Gastroesophageal sphincter (tissue), 3 donors: ENCODE measurements around the gene PDZD4.

ENCODE experiments used
- POLR2A ChIP-seq, 2 donors: fragments of 450-650 bp; IDR thresholded peaks; one replicate each; pipeline ENCODE4 v1.6.1; 2017; ENCODE audit warnings: antibody characterized with exemption in 2 of 2, mild to moderate bottlenecking in 2 of 2, moderate library complexity in 1 of 2
- TF ChIP-seq, protein P1 (sequence below), 4 experiments: fragments of 200-600 bp in 2 of 4; fragments of 450-650 bp in 2 of 4; sonication (generic) in 1 of 4; IDR thresholded peaks; one replicate each; pipeline ENCODE4 v1.5.1; 2017 to 2019; ENCODE audit warnings: antibody characterized with exemption in 4 of 4, mild to moderate bottlenecking in 2 of 4, moderate library complexity in 2 of 4

DNA sequence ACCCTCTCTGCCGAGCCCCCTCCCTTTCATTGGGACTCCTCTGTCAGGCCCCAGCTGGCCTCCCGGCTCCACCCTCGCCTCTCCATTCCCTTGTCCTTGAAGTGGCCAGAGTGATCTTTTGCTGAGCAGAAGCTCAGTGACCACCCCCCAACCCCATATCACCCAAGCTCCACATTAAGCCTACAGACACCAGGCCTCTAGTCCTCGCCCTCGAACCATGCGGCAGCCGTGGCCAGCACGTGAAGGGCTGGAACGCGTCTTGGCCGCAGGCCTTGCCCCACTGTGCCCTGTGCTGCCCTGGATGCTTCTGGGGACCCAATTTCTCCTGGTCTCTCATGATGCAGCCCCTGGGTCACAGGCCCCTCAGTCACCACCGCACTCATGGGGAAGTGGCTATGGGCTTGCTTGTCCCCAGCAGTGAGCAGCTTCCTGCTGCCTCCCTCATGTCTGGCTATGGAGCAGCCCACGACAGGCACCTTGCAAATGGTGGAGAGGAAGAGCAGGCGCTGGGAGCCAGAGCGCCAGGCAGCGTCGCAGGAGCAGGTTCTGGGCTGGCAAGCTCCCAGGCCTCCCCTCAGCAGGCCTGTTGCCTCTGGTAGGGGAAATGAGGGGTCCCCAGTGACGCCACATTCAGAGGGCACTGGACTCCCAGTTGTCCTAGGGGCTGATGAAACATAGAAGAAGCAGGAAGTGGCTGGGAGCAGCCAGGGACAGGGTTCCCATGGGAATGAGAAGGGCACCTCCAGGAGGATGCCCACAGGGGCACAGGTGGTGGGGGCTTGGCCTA, 50.3 kb downstream of the PDZD4 start:
- TF ChIP-seq, protein P1, sequence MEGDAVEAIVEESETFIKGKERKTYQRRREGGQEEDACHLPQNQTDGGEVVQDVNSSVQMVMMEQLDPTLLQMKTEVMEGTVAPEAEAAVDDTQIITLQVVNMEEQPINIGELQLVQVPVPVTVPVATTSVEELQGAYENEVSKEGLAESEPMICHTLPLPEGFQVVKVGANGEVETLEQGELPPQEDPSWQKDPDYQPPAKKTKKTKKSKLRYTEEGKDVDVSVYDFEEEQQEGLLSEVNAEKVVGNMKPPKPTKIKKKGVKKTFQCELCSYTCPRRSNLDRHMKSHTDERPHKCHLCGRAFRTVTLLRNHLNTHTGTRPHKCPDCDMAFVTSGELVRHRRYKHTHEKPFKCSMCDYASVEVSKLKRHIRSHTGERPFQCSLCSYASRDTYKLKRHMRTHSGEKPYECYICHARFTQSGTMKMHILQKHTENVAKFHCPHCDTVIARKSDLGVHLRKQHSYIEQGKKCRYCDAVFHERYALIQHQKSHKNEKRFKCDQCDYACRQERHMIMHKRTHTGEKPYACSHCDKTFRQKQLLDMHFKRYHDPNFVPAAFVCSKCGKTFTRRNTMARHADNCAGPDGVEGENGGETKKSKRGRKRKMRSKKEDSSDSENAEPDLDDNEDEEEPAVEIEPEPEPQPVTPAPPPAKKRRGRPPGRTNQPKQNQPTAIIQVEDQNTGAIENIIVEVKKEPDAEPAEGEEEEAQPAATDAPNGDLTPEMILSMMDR (IDR thresholded peaks at IDR 0.05) = no peak
- no peak for TF ChIP-seq POLR2A (IDR thresholded peaks at IDR 0.05)
